GM21381 (cell line): ENCODE data around the gene DNPH1.
A peak's percentile ranks its signal among the peaks of the same experiment; 100 is the strongest.

Experiments used
- ATAC-seq: cut with Tn5 transposase; IDR thresholded peaks from one replicate; pipeline ENCODE4 v1.9.1; 2021; ENCODE audit warnings: mild to moderate bottlenecking, moderate library complexity; ENCODE audit not compliant: unreplicated experiment

DNPH1 gene

DNA sequence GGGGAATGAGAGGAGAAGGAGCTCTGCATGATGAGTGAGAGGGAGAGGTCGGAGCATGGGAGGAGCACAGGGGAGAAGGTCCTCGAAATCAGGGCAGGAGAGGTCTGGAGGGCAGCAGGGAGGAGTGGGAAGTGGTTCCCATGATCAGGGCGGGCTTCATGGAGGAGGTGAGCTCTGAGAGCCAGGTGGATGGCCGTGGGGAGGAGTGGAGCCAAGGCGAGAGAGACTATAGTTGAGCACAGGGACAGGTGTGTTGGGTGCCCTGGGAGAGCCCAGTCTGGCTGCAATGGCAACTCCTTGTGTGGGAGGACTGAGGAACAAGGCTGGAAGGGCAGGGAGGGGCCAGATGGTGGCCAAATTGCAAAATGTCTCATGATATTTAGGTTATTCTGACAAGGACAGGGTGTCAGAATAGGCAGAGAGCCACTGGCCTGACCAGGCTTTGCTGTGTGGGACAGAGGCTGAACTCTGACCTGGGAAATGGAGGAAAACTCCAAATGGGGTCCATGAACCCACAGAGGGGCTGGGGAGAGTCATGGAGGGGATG lies 35.4 kb upstream of the DNPH1 start:
- no peak for ATAC-seq

DNA sequence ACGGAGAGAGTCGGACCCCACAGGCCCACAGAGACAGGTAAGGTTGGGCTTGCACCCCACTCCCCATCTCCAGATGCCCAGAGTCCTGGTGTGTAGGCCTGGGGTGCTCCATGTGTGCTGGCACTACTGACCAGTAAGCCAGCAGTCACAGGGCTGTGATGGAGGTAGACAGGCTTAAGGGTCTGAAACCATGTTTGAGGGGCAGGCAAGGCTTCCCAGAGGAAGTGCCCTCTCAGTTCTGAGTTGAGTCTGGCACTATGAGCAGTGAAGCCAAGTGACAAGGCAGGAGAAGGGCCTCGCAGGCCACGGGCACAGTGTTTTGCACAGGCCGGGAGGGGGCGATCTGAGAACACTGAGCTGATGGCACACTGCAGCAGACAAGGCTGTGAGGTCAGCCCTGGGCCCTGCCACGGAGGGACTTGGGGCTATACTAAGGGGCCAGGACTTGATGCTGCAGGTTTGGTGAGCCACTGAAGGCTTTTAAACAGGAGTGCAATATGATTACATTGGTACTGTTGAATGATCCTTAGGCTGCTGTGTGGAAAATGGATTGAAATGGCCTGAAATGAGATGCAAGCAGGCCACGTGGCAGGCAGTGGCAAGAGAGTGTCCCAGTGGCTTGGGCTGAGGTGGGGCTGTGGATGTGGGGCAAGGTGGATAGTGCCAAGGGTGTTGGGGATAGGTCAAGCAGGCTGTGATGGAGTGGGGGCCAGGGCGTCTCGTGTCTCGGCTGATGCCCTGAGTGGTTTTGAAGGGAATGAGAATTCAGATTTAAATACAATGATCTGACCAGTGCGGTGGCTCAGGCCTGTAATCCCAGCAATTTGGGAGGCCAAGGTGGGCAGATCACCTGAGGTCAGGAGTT lies 34.3 kb upstream of the DNPH1 start:
- peak; percentile 78 for ATAC-seq

DNA sequence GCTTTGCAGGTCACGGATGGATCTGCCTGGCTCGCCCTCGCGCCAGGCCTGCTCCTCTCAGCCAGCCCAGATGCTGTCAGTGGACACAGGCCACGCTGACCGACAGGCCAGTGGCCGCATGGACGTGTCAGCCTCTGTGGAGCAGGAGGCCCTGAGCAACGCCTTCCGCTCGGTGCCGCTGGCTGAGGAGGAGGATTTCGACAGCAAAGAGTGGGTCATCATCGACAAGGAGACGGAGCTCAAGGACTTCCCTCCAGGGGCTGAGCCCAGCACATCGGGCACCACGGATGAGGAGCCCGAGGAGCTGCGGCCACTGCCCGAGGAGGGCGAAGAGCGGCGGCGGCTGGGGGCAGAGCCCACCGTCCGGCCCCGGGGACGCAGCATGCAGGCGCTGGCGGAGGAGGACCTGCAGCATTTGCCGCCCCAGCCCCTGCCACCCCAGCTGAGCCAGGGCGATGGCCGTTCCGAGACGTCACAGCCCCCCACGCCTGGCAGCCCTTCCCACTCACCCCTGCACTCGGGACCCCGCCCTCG lies 33.6 kb upstream of the DNPH1 start:
- ATAC-seq, result no peak

DNA sequence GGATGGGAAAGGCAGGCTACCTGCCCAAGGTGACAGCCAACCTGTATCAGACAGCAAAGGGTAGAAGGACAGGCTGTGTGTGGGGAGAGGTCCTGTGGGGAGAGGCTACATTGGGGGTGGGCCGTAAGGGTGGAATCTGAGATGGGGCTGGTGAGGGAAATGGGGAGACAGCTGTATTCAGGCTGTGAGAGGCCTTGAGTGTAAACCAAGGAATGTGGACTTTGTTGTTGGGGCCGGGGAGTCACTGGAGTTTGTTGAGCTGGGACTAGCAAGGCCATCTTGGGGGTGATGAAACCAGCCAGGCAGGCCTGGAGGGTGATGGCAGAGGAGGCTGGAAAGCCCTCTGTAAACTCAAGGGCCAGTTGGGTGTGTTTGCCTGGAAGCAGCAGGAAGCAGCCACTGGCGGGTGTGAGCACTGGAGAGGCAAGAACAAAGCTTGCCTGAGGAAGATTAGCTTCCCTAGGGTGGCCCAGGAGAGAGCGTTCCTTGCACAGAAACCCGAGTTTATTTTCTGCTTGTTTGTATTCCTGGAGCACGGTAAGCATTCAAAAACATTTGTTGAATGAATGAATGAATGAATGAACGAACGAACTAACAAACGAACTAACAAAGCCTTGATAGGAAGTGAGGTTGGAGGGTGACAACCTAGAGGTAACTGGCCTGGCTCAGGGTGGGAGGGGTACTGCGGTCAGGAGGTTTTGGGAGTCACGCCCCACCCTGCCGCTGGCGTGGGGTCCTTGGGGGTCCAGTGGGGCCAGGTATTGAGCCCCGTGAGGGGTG lies 32.9 kb upstream of the DNPH1 start:
- no peak for ATAC-seq

DNA sequence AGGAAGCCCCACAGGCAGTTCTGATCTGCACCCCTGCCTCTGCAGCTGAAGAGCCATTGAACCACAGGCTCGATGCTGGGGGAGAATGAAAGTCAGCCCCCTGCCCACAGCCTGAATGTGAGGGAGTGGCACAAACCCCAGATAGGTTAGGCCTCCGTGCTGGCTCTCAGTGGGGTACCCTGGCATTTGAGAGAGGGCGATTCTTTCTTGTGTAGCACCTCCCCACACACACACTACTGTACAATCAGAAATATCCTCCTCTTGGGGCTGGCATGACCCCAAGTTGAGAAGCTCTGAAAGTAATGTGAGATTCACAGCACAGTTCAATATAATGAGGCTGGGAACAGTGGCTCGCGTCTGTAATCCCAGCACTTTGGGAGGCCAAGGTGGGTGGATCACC lies 31.9 kb upstream of the DNPH1 start:
- no peak for ATAC-seq

DNA sequence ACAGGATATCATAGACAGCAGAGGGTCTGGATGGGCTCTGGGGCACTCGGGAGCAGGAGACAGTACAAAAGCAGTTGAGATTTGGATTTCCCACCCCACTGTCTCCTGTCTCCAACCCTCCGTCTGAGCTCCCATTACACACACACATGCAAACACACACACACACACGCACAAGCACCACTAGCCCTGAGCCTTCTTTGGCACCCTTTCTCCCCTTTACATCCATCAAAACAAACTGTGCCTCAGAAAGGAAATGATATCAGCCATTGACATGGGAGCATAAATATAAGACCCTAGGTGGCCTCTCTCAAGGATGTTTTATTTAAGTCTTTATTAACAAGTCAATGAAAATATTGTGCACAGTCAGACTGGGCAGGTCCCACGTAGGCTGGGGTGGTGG lies 31.5 kb upstream of the DNPH1 start:
- ATAC-seq, result no peak

DNA sequence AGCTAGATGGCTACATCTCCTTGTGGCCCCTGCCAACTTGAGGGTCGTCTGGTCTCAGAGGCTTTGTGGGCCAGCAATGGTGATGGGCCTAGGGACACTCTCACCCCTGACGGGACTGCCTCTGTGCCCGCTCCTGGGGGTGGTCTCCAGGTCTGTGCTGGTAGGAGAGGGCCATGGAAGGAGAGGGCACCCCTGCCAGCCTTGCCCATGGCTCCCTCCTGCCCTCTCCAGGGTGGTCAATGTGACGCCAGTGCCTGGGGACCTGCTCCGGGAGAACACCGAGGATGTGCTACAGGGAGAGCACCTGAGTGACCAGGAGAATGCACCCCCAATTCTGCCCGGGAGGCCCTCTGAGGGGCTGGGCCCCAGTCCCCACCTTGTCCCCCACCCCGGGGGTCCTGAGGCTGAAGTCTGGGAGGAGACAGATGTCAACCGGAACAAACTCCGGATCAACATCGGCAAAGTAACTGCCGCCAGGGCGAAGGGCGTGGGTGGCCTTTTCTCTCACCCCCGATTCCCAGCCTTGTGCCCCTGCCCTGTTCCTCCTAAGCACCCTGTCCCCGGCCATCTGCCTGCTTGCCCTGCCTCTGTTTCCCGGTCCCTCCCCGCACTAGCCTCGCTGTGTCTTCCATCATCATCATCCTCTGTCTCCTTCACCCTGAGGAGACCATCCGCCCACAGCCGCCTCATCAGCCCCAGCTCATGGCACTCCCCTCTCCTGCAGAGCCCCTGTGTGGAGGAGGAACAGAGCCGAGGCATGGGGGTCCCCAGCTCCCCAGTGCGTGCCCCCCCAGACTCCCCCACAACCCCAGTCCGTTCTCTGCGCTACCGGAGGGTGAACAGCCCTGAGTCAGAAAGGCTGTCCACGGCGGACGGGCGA lies 29.8 kb upstream of the DNPH1 start:
- no peak for ATAC-seq

DNA sequence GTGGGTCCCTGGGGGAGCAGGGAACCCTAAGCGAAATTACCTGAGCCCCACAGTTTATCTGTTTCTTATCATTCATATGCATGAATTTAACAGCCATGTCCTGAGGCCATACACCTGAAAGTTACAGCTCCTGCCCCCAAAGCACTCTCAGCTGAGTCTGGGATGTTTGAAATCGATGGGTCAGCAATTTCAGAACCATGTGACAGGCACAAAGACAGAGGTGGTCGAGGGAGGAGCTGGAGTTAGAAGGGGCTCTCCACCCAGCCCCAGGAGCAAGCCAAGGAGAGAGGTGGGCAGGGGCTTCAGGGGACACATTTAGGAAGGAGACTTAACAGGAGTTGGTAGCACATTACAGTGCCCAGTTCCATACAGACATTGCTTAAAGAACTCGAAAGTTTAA lies 28.9 kb upstream of the DNPH1 start:
- no peak for ATAC-seq

DNA sequence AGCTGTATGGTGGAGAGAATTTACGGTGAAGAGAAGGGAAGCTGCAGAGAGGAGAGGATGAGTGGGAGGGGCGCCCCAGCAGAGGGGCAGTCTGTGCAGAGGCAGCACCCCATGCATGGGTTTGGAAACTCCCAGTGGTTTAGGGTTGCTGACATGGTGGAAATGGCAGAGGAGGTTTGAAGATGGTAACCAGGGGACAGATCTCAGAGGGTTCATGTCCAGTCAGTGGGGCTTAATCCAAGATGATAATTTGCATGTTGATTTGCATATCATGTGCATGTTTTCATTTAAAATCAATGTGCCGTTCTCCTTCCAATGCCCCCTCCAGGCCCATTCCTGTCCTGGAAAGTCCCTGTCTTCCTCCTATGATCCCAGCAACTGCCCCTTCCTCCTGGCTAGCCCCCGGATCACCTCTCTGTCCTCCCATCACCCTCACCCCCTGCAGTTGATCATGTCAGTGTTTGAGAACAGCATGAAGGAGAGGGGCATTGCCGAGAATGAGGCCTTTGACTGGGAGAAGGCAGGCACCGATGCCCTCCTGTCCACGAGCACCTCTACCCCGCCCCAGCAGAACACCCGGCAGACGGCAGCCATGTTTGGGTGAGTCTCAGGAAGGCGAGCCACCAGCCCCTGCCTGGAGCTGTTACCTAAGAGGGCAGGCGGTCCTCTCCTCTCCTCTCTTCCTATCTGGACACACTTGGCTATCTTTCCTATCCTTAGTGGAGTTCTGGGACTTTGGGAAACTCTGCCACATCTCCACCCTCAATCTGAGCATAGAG lies 28.3 kb upstream of the DNPH1 start:
- ATAC-seq, result no peak

DNA sequence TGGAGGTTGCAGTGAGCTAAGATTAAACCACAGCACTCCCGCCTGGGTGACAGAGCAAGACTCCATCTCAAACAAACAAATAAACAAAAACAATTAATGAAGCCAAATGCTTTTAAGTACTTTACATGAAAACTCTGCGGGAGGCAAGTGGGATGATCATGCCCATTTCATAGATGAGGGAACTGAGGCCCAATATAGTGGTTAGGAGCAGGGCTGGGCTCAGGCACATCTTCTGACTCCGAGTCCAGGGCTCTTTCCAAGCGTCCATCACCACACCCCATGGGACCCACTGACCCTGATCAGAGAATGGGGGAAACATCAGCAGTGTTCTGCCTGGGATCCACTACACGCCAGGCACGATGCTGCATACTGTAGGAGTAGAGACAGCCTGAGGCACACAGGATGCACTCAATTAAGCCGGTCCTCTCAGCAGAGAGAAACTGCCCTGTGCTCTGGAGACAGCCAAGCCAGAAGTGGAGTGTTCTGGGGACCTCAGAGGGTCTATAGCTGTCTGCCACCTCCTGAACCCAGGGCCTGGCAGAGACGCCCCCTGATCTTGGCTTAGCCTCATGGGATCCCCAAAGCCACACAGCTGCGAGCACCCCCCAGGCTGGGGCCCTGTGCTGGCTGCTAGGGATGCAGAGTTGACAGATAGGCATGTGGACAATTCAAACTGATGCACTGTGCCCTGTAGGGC lies 27.5 kb upstream of the DNPH1 start:
- no peak for ATAC-seq

DNA sequence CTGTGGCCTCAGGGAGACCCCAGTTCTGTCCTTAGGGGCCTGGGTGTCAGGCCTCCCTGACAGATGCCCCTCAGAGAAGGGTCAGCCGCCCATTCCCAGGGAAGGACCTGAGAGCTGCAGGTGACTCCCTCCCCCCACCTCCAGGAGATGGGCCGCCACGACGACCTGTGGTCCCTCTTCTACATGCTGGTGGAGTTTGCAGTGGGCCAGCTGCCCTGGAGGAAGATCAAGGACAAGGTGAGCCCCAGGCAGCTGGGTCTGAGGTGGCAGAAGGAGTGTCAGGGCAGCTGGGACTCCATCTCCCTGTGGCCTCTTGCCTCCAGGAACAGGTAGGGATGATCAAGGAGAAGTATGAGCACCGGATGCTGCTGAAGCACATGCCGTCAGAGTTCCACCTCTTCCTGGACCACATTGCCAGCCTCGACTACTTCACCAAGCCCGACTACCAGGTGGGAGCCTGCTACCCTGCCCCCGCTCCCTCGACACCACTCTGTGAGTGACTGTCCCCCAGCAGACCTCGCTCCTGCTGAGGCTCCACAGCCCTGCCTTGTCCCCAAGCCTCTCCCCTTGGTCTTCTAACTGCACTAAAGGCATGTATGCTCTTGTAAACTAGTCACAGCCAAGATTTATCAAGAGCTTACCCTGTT lies 26.2 kb upstream of the DNPH1 start:
- ATAC-seq, result no peak

DNA sequence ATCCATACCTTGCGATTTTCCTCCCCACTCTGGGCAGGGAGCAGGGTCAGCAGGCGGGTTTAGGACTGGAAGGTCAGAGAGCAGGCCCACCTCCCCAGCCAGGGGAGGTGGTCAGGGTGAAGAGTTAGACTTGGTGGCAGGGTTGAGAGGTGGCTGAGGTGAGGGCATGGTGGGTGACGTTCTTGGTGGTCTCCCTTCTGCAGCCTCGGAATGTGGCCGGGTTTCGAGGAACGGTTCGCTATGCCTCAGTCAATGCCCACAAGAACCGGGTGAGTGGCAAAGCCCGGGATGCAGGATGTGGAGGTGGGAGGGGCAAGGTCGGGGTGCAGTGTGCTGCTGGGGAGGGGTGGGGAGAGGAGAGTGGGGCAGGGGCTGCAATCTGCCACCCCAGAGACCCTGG lies 25.6 kb upstream of the DNPH1 start:
- ATAC-seq, result no peak

DNA sequence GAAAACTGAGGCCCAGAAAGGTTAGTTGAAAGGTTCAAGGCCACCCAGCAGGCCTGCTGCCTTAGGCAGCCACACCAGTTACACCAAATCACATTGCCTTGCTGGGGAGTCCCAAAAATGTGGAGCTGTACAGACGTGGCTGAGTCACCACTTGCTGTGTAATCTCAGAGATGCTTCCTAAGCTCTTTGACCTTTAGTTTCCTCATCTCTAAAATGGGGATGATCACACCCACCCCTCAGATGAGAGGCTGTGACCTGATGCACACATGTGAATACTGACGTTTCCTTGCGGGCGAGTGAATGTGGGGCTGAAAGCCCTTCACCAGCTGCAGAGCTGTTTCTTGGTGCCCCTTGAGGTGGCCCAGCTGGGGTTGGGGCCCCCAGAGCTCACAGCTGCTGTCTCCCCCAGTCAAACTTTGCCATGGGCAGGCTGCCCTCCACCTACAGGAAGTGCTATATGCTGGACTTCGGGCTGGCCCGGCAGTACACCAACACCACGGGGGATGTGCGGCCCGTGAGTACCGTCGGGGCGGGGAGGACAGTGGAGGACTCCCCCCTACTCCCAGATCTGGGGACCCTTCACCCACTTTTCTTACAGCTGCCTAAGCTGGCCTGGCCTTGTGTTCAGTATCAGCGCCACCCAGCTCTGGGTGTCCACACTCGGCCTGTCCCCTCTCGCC lies 25.0 kb upstream of the DNPH1 start:
- no peak for ATAC-seq

DNA sequence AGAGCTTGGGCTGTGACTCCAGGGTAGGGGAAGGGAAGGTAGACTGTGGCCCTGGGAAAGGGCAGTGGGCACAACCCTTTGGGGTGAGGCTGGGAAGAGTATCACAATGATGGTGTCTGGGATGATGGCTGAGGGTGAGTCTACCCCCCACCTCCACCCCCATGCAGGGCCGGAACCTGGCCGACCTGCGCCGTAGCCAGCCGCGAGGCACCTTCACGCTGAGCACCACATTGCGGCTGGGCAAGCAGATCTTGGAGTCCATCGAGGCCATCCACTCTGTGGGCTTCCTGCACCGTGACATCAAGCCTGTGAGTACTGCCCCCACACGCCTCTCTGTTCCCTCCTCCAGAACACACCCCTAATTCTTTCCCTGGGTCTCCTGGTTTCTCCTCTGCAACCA lies 24.1 kb upstream of the DNPH1 start:
- no peak for ATAC-seq

DNA sequence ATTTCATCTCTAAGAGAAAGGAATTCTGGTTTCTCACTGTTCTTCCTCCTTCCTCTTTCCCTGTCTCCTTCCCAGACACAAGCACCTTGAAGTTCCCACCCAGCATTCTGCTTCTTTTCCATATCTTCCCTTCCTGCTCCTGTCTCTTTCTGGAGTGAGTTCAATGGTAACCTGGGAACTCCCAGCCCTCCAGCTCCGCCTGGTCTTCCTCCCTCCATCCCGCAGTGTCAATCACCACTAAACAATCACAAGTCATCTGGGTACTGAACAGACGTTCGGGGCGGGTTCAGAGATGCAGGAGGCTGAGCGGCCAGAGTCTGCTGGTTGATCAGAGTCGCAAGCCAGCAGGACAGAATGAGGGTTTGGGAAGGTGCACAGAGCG lies 21.7 kb upstream of the DNPH1 start:
- no peak for ATAC-seq

DNA sequence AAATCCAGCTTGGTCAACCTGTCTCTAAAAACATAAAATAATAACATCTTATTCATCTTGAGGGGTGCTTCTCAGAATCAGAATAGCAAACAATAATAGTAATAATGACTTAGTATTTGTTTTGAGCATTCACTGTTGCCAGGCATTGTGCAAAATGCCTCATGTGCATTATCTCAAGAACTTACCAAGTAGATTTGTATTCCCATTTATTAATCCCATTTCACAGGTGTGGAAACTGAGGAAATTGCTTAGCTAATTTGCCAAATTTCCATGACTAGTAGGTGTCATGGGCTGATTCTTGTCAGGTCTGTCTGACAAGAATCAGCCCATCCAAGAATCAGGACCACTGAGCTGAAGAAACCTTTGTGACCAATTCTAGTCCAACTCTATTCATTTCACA lies 19.5 kb upstream of the DNPH1 start:
- ATAC-seq, result no peak

DNA sequence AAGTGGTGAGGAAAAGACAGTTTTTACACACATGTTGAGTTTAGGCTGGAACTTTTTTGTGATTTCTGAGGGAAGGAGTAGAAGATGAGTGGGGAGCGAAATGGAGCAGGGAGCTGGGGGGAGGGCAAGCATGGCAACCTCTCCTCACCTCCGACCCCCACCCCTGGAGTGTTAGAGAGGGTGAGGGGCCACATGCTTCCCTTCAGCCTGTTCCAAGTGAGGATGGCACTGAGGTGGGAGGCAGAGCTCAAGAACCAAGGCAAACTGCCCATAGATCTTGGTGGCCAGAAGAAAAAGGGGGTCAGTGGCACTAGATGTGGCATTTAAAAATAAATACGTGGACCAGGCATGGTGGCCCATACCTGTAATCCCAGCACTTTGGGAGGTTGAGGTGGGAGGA lies 18.8 kb upstream of the DNPH1 start:
- no peak for ATAC-seq
